HG03196 (cell line): ENCODE data around the gene AMIGO2.
"Not testable (repeated sequence)": the region's sequence is repeated elsewhere in the genome, so short reads cannot be mapped to it uniquely, and the experiment has no call there.

Experiments
- ATAC-seq: cut with Tn5 transposase; IDR thresholded peaks from one replicate; pipeline ENCODE4 v1.9.1; 2021; ENCODE audit not compliant: unreplicated experiment

AMIGO2 gene, protein sequence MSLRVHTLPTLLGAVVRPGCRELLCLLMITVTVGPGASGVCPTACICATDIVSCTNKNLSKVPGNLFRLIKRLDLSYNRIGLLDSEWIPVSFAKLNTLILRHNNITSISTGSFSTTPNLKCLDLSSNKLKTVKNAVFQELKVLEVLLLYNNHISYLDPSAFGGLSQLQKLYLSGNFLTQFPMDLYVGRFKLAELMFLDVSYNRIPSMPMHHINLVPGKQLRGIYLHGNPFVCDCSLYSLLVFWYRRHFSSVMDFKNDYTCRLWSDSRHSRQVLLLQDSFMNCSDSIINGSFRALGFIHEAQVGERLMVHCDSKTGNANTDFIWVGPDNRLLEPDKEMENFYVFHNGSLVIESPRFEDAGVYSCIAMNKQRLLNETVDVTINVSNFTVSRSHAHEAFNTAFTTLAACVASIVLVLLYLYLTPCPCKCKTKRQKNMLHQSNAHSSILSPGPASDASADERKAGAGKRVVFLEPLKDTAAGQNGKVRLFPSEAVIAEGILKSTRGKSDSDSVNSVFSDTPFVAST

DNA sequence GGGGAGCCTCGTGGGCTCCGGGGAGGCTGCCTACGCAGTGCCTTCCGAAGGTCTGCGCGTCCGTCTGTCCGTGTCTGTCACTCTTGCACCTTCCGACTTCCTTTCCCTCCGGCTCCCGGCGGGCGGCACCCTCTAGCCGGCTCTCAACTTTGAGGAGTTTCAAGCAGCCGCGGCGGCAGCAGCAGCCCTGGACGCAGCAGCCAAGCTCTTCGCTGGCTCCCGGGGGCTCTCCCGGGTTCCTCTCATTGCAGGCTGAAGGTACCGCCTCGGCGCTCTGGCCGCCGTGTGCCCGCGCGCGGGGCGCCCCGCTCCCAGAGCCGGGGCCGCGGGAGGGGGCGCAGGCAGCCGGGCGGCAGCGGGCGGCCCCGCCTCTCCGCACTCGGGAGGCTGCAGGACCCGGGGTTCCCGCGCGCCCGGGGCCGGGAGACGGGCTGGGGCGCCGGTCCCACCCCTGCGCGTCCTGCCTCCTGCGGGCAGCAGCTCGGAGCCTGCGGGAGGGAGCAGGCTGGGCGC is at the start of gene AMIGO2, which contains the start of gene PCED1B:
Gene AMIGO2, minus strand, starts transcription at position 492 of the 513 bp plus-strand sequence. CDS start 957 bp downstream, outside the sequence.
Gene PCED1B, plus strand, starts transcription at position 154 of the 513 bp plus-strand sequence. CDS start 155,443 bp downstream, outside the sequence.
- peak; percentile 63 for ATAC-seq

DNA sequence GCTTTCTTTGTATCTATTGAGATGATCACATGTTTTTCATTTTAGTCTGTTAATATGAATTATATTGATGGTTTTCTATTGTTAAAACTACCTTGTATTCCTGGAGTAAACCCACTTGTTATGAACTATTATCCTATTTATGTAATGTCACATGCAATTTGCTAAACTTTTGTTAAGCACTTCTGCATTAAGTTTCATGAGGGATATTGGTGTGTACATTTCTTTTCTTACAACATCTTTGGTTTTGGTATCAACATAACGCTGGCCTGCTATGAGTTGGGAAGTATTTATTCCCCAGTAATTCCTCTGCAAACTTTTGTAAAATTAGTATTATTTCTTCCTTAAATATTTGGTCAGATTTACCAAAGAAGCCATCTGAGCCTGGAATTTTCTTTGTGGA is 46.5 kb upstream of the AMIGO2 start:
- no peak for ATAC-seq

DNA sequence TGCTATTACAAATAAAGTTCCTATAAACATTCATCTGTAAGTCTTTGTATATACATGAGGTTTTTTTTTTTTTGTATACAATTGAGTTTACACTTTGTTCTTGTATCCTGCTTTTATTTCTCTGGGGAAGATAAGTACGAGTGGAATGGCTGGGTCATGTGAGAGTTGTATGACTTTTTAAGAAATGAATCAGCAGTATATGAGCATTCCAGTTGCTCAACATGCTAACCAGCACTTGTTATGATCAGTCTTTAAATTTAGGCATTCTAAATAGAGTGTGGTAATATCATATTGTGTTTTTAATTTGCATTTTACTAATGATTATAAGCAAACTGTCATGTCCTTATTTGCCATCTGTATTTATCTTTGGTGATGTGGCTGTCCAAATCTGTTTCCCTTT is 44.7 kb upstream of the AMIGO2 start:
- ATAC-seq = no peak

DNA sequence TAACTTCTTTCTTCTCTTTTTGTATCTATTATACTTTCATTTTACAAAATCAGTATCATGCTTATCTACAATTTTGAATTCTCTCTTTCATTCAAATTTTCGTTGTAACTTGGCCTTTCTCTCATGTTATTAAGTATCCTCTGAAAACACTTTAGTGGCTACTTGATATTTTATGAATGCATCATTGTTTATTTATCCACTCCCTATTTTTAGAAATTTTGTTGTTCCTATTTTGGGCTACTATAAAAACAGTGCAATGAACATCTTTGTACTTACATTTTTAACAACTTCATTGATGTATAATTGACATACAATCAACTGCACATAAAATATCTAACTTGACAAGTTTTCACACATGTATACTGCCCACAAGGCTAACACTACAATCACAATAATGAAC is 44.0 kb upstream of the AMIGO2 start:
- no peak for ATAC-seq

DNA sequence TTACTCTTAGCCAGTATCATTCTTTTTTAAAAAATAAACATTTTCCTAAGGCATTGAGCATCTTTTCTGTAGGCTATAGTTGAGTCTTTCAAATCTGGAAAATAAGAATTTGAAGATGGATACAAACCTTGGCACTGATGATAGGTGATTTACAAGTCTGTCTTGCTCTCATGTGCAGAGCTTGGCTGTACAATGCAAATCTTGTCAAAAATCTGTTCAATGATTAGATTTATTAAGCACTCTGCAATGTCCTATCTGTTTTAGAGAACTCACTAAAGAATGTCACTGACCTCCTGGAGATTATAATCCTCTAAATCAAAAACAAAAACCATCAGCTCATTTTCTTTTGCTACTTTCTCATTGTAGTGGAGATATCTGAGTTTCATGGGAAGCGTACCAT is 42.8 kb upstream of the AMIGO2 start:
- ATAC-seq = no peak

DNA sequence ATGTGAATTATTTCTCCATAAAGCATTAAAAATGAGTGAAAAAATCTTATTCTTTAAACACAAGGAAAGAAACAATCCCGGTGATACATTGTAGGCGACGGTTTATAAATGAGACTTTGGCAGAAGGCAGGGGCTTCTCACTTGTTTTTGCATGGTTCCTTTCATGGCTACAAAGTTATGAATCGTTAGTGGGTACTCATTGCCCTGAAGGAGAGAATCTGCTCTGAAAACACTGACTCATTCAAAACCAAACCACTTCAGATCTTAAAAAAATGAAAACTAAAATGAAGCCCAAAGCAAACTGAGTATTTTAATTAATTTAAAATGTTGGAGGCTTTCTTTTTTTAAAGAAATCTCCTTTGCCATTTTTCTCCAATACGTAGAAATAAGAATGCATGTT is 41.4 kb upstream of the AMIGO2 start:
- no peak for ATAC-seq

DNA sequence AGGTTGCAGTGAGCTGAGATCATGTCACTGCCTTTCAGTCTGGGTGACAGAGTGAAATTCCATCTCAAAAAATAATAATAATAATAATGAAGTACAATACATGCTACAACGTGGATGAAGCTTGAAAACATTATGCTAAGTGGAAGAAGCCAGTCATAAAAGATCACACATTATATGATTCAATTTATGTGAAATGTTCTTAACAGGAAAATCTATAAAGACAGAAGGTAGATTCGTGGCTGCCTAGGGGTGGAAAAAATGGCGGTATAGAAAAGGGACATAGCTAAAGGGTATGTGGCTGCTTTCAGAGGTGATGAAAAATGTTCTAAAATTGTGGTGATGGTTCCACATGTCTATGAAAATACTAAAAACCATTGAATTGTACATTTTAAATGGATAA is 41.0 kb upstream of the AMIGO2 start:
- no peak for ATAC-seq

DNA sequence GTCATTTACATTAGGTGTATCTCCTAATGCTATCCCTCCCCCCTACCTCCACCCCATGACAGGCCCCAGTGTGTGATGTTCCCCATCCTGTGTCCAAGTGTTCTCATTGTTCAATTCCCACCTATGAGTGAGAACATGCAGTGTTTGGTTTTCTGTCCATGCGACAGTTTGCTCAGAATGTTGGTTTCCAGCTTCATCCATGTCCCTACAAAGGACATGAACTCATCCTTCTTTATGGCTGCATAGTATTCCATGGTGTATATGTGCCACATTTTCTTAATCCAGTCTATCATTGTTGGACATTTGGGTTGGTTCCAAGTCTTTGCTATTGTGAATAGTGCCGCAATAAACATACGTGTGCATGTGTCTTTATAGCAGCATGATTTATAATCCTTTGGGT is 37.5 kb upstream of the AMIGO2 start:
- not testable (repeated sequence) for ATAC-seq

DNA sequence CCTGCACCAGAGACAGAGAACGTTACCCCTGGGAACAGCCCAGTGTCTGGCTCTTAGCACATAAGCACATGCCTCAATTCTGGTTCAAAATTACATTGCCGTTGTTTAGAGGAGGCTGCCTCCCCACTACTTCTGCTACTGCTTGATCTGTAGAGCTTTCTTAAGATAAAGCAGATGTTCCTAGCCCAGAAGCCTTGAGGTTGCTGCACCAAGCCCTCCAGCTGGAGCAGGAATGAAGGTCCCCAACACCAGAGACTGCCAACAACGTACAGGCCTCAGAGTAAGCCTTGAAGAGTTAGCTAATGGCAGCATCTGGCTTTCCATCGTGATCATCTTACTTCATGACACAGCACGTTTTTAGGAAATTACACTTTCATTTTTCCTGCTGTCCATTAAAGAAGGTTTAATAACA is 34.7 kb upstream of the AMIGO2 start:
- no peak for ATAC-seq

DNA sequence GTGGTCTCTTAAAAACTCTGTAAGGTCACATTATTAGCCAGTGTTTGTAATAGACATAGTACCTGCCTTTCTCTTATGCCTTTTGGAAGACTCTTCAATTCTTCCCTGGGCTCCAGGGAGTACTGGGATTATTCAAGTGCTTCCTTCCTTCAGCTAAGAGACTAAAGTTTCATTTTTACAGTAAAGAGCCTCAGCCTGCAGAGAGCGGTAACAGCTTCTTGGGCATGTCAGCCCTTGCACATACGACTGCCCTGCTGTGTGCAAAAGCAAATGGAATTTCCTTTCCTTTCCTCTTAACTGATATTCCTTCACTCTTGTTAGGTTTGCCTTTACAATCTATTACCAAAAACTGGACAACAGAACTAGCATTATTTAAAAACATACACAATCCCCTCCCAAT is 32.9 kb upstream of the AMIGO2 start:
- ATAC-seq = no peak

DNA sequence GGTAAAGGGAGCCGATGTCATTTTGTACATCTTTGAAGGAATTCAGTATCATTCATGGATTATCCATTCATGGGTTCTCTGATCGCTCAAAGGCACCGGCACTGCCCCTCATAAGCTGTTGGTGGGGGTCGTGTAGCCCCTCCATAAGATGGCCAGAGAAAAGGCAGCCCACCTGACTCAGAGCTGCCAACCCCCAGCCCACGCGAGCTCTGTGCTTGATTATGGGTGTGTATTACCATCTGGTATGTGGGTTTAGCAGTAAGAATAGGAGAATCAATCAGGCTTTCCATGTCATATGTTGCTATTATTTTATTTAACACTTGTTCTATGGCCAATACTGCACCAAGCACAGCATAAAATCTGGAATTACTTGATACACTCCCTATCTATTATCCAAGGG is 32.1 kb upstream of the AMIGO2 start:
- ATAC-seq = no peak

DNA sequence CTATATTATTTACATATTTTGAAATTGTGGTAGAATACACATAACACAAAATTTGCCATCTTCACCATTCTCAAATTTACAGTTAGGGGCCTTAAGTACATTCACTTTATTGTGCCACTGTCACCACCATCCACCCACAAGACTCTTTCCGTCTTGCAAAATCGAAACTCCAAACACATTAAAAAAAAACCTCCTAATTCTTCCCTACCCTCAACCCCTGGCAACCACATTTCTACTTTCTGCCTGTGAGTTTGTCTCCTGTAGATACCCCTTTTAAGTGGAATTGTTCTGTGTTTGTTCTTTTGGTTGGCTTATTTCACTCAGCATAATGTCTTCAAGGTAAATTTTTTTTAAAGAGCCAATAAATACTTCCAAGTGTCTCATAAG is 31.6 kb upstream of the AMIGO2 start:
- no peak for ATAC-seq

DNA sequence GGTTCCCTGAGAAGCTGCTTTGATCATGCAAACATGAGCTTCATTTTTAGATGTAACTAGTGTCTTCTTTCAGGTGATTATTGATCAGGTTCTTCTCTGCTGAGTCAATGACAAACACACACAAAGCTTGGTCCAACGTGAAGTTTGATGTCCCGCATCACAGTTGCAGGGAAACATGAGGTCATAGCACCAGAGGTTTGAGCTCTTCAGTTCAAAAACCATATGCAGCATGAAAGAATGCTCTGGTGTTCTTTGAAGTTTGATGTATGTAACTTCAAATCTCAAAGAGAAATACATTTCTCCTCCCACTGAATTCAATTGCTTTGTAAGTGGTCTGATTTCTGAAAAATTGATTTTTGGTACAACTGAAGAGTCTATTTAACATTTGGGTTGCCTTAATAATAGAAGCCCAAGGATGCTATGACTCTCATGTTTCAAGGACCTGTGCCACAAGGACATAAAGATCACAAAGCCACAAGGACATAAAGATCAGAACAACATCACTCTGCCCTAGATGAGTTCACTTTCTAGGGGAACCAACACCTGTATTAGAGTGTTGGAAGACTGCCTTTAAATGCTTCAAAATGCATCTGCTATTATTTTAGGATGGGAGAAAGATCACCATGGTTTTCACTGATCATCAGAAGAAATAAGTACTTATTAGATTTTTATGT is 31.1 kb upstream of the AMIGO2 start:
- no peak for ATAC-seq

DNA sequence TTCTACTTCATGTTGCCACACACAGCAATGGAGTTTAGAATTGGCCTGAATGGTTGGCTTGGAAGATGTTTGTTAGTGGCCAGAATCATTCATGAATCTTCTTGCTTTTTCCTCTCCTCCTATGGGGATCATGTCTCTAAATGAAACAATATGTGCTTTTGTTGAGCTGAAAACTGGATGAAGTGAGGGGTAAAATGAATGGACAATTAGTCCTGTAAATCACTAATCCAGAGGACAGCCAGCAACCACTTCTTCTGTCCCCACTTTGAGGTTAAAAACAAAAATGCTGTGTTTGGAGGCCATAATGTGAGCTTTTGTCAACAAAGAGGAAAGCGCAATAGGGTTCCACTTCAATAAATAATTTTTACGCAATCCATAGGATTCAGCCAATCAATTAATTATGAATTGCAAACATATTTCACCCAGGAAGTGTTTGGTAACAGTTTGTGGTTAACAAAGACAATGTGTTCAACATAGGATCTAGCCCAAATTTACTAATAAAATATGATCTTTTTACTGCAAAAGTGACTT is 30.3 kb upstream of the AMIGO2 start:
- ATAC-seq = no peak

DNA sequence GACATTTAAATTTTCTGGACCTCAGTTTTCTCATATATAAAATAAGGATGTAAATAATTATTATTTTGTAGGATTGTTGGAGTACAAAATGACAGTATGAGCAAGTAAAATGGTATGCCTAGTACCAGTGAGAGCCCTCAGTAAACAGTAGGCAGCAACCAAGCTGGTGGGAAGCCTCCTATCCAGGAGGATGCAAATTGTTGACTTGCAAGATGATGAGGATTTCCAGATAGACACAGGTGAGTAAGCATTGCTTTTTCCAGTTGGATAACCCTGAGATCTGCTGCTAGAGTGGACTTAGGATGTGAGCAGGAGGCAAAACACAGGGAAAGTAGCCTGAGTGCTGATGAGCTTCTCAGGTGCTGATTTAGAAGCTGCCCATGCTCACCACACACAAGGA is 28.2 kb upstream of the AMIGO2 start:
- ATAC-seq = no peak

DNA sequence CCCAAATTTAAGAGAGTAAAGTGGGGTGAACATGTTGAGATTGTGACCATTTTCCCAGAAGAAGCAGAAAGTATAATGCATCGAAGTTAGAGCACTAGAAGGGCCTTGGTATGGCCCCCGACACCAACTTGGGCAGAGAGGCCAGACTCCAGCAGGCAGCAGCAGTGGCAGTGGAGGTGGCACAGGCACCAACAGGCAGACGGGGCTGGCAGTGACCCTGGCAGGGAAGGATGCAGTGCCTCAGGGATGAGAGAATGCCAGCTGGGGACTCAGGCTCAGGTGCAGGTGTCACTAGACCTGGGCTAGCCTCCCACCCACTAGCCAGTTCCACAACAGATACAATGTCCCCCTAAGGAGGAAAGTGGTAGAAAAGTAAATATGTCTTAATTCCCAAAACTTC is 27.7 kb upstream of the AMIGO2 start:
- no peak for ATAC-seq

DNA sequence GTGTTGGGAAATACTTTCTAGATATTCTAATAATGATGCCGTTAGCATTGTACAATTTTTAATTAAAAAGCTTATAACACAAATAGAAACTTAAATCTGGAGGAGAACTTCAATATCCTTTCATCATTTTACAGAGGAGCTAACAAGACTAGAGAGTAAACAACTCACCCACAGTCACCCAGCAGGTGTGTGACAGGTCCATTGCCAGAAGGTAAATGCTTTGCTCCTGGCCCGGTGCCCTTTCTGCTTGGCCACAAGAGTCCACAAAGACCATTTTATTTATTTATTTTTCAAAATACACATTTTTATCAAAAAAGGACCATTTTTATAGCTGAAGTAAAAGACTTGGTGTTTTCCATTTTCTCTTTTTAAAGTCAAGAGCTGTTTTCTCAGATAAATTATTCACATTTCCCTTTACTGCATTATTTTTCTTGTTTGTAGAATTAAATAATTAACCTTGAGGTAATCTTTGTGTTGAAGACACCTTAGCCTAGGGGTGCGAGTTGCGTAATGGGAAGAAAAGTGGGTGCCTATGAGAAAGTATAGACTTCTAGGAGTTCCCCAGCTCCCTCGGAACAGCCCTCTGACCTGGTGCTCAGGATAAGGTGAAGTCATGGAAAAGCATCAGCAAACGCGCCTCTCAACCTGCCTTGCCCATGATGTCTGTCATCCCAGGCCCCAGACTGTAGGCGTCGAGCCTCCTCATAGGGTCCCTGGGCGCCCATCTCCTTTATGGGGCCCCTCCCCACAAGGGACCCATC is 26.3 kb upstream of the AMIGO2 start:
- ATAC-seq = no peak

DNA sequence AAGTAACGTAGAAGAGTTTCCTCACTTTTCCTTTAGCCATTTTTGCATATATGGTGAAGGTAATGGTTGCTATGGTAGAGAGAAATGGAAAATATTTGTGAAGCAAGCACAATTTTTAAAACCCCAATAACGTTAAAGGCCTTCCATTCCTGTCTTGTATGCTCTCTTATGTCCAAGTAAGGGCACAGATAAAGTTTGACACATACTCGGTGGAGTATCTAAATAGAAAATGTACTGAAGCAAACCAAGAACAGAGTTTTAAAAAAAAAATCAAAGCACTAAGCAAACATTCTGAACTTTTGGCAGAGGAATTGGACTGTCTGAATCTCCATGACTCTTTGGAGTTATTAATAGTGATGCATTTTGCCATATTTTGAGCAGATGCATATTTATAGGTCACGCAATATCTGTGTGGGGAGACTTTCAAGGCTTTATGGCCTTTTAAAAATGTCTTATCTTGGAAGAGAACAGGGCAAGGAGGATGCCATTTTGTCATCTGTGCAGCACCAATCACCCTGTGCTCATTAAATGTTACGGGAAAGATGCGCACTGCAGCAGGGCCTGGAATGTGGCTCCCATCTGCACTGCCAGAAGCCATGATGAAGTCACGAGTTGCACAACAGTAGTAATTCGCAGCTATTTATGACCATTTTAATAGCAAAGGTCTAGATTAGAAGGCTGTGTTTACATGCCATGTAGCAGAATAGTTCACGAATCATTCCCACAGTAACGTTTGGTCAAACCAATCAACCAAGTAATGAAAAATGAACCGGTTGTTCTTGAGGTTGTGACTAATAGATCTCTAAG is 23.3 kb upstream of the AMIGO2 start:
- ATAC-seq = no peak

DNA sequence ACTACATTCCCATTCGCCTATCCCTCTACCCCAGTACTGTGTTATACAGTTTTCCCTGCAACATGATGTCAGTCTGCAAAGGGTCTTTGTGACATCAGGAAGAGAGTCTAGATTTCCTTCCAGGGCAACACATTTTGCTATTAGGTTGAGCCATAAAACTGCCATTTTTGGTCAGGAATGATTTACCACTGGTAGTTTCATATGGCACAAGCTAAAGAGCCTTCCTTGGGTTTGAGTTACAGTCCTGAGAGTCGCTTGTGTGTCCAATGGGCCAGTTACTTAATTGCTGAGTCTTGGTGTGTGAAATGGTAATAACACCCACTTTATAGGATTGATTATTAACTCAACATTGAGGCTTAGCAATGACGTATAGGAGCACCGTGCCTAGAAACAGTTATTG is 22.6 kb upstream of the AMIGO2 start:
- no peak for ATAC-seq

DNA sequence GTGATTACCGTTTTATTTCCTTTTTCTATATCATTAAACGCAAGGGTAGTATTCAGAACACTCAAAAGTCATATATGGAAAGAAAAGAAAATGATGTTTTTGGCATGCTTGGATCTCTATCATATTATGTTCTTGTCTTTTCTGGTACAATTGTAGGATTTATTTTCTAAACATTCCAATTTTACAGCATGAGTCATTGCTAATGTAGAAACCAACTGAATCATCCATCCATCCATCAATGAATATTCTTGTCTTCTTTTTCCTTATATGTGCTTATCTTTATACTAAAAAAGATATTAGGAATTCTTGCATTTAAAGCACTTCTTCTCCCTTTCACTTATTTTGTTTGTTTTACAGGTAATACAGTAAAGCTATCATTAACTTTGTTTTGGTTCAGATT is 20.4 kb upstream of the AMIGO2 start:
- no peak for ATAC-seq
